WTC11 (cell line): Measurements from ENCODE around the gene TMEM132E. TPM values are rescaled to one million over a fixed set of nuclear protein-coding genes. Genes with fewer than 3 reads are reported as not detected.

Experiments used
- ATAC-seq: fragments of 200-7000 bp; cut with Tn5 transposase; 2 replicates; pipeline ENCODE4 v1.10.0; 2021; ENCODE audit warnings: mild to moderate bottlenecking, moderate library complexity
- CTCF ChIA-PET: fragments of 300-600 bp; sonication (Branson Sonifier 250); formaldehyde crosslinking; loops from one replicate; lab custom pipeline; 2021; ENCODE audit warnings: antibody characterized with exemption; lab: Charles Lee
- POLR2A ChIA-PET: fragments of 350-600 bp; sonication (Branson Sonifier 250); formaldehyde crosslinking; loops from one replicate; lab custom pipeline; 2021; ENCODE audit warnings: antibody characterized with exemption; lab: Charles Lee
- DNase-seq: peaks from one replicate; pipeline ENCODE4 v3.0.0; 2021; ENCODE audit warnings: low spot score
- H3K27ac Mint-ChIP-seq: 2 replicates; pipeline ENCODE4 v1.8.0; 2021; ENCODE audit warnings: mixed read lengths
- H3K27me3 Mint-ChIP-seq: 2 replicates; pipeline ENCODE4 v1.8.0; 2021; ENCODE audit warnings: low read depth, mild to moderate bottlenecking, moderate library complexity, mixed read lengths
- H3K36me3 Mint-ChIP-seq: 2 replicates; pipeline ENCODE4 v1.8.0; 2021; ENCODE audit warnings: mixed read lengths
- H3K4me1 Mint-ChIP-seq: 2 replicates; pipeline ENCODE4 v1.8.0; 2022; ENCODE audit warnings: mixed read lengths
- H3K4me3 Mint-ChIP-seq: 2 replicates; pipeline ENCODE4 v1.8.0; 2021; ENCODE audit warnings: mild to moderate bottlenecking, moderate library complexity, mixed read lengths
- H3K9me3 Mint-ChIP-seq: 2 replicates; pipeline ENCODE4 v1.8.0; 2021; ENCODE audit warnings: mixed read lengths
- CREB1 ChIP-seq: sonication (generic); formaldehyde crosslinking; IDR thresholded peaks from 2 replicates; pipeline ENCODE4 v1.8.0; 2023; ENCODE audit warnings: mild to moderate bottlenecking, missing genetic modification reagents
- E2F4 ChIP-seq: sonication (generic); formaldehyde crosslinking; IDR thresholded peaks from 2 replicates; pipeline ENCODE4 v1.8.1; 2022; ENCODE audit warnings: low read depth, mild to moderate bottlenecking, moderate library complexity, missing genetic modification reagents, borderline replicate concordance
- EMX1 ChIP-seq: fragments of 250-450 bp; sonication (Bioruptor Pico); IDR thresholded peaks from 2 replicates; pipeline ENCODE4 v1.8.0; 2021; ENCODE audit warnings: mild to moderate bottlenecking
- GABPB1 ChIP-seq: sonication (generic); formaldehyde crosslinking; IDR thresholded peaks from 2 replicates; pipeline ENCODE4 v1.8.1; 2023; ENCODE audit warnings: mild to moderate bottlenecking, missing genetic modification reagents
- HMGA2 ChIP-seq: fragments of 250-450 bp; sonication (Bioruptor Pico); IDR thresholded peaks from 2 replicates; pipeline ENCODE4 v1.4.0; 2021; ENCODE audit warnings: mild to moderate bottlenecking, moderate library complexity
- NFE2L1 ChIP-seq: sonication (generic); formaldehyde crosslinking; IDR thresholded peaks from 2 replicates; pipeline ENCODE4 v1.8.1; 2023; ENCODE audit warnings: missing genetic modification reagents
- NR1H2 ChIP-seq: sonication (generic); formaldehyde crosslinking; IDR thresholded peaks from 2 replicates; pipeline ENCODE4 v1.9.0; 2021; ENCODE audit warnings: mild to moderate bottlenecking, moderate library complexity, missing genetic modification reagents
- PRDM15 ChIP-seq: sonication (generic); formaldehyde crosslinking; IDR thresholded peaks from 2 replicates; pipeline ENCODE4 v1.8.0; 2022; ENCODE audit warnings: missing genetic modification reagents
- RELA ChIP-seq: sonication (generic); formaldehyde crosslinking; IDR thresholded peaks from 2 replicates; pipeline ENCODE4 v1.8.1; 2022; ENCODE audit warnings: missing genetic modification reagents, mild to moderate bottlenecking, borderline replicate concordance
- SMAD3 ChIP-seq: sonication (generic); formaldehyde crosslinking; IDR thresholded peaks from 2 replicates; pipeline ENCODE4 v1.8.0; 2022; ENCODE audit warnings: missing genetic modification reagents, mild to moderate bottlenecking, borderline replicate concordance
- SP1 ChIP-seq: sonication (generic); formaldehyde crosslinking; conservative IDR thresholded peaks from 2 replicates; pipeline ENCODE4 v1.8.1; 2022; ENCODE audit warnings: missing genetic modification reagents
- USF2 ChIP-seq: sonication (generic); formaldehyde crosslinking; IDR thresholded peaks from 2 replicates; pipeline ENCODE4 v1.8.1; 2023; ENCODE audit warnings: mild to moderate bottlenecking, missing genetic modification reagents, moderate library complexity
- ZNF423 ChIP-seq: fragments of 250-450 bp; sonication (Bioruptor Pico); IDR thresholded peaks from 2 replicates; pipeline ENCODE4 v2.1.2; 2022; ENCODE audit warnings: mild to moderate bottlenecking, moderate library complexity
- total RNA-seq: library from RNA; stranded (reverse); gene quantifications from 3 replicates; pipeline ENCODE4 v1.2.3, GENCODE V29; 2021
- TF ChIP-seq, protein P1 (sequence below): sonication (generic); formaldehyde crosslinking; IDR thresholded peaks from 2 replicates; pipeline ENCODE4 v1.8.0; 2022; ENCODE audit warnings: mild to moderate bottlenecking, missing genetic modification reagents
- TF ChIP-seq, protein P2 (sequence below): sonication (generic); formaldehyde crosslinking; conservative IDR thresholded peaks from 2 replicates; pipeline ENCODE4 v1.8.1; 2023; ENCODE audit warnings: mild to moderate bottlenecking, low read depth, missing genetic modification reagents, moderate library complexity
- TF ChIP-seq, protein P3 (sequence below): fragments of 250-450 bp; sonication (Bioruptor Pico); IDR thresholded peaks from 2 replicates; pipeline ENCODE4 v2.1.2; 2022; ENCODE audit warnings: mild to moderate bottlenecking, moderate library complexity
- TF ChIP-seq, protein P4 (sequence below): sonication (generic); formaldehyde crosslinking; IDR thresholded peaks from 2 replicates; pipeline ENCODE4 v1.8.1; 2022; ENCODE audit warnings: mild to moderate bottlenecking, missing genetic modification reagents, moderate library complexity, borderline replicate concordance

The TMEM132E gene
- total RNA-seq, 1 experiment from 2014 or later, result 1.2 TPM

- TF ChIP-seq SMAD3, result no peak
- TF ChIP-seq, protein P1, sequence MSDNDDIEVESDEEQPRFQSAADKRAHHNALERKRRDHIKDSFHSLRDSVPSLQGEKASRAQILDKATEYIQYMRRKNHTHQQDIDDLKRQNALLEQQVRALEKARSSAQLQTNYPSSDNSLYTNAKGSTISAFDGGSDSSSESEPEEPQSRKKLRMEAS (CRISPR knock-in tag), result no peak
- TF ChIP-seq GABPB1 (CRISPR knock-in tag), result no peak
- TF ChIP-seq CREB1 (CRISPR knock-in tag), result no peak
Observed at GRCh38 chr17:34673995-34674890, 94.9 kb downstream of the TMEM132E start (continued).

- H3K4me1 Mint-ChIP-seq, result peaks cover 18% of the 10 kb centered on the region
- no peak overlapping the region for H3K4me3 Mint-ChIP-seq
- no peaks in the 10 kb centered on the region; the same call in 1 of the 2 replicates for H3K9me3 Mint-ChIP-seq
- TF ChIP-seq, protein P2, sequence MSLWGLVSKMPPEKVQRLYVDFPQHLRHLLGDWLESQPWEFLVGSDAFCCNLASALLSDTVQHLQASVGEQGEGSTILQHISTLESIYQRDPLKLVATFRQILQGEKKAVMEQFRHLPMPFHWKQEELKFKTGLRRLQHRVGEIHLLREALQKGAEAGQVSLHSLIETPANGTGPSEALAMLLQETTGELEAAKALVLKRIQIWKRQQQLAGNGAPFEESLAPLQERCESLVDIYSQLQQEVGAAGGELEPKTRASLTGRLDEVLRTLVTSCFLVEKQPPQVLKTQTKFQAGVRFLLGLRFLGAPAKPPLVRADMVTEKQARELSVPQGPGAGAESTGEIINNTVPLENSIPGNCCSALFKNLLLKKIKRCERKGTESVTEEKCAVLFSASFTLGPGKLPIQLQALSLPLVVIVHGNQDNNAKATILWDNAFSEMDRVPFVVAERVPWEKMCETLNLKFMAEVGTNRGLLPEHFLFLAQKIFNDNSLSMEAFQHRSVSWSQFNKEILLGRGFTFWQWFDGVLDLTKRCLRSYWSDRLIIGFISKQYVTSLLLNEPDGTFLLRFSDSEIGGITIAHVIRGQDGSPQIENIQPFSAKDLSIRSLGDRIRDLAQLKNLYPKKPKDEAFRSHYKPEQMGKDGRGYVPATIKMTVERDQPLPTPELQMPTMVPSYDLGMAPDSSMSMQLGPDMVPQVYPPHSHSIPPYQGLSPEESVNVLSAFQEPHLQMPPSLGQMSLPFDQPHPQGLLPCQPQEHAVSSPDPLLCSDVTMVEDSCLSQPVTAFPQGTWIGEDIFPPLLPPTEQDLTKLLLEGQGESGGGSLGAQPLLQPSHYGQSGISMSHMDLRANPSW (CRISPR knock-in tag), result no peak
- TF ChIP-seq SP1 (no peak), HMGA2 (CRISPR knock-in tag) (no peak), EMX1 (CRISPR knock-in tag) (no peak), NR1H2 (CRISPR knock-in tag) (no peak), ZNF423 (CRISPR knock-in tag) (no peak), USF2 (CRISPR knock-in tag) (no peak), PRDM15 (no peak), E2F4 (CRISPR knock-in tag) (no peak), NFE2L1 (no peak), RELA (CRISPR knock-in tag) (no peak)
- TF ChIP-seq, protein P3, sequence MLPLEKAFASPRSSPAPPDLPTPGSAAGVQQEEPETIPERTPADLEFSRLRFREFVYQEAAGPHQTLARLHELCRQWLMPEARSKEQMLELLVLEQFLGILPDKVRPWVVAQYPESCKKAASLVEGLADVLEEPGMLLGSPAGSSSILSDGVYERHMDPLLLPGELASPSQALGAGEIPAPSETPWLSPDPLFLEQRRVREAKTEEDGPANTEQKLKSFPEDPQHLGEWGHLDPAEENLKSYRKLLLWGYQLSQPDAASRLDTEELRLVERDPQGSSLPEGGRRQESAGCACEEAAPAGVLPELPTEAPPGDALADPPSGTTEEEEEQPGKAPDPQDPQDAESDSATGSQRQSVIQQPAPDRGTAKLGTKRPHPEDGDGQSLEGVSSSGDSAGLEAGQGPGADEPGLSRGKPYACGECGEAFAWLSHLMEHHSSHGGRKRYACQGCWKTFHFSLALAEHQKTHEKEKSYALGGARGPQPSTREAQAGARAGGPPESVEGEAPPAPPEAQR, result no peak
- TF ChIP-seq, protein P4, sequence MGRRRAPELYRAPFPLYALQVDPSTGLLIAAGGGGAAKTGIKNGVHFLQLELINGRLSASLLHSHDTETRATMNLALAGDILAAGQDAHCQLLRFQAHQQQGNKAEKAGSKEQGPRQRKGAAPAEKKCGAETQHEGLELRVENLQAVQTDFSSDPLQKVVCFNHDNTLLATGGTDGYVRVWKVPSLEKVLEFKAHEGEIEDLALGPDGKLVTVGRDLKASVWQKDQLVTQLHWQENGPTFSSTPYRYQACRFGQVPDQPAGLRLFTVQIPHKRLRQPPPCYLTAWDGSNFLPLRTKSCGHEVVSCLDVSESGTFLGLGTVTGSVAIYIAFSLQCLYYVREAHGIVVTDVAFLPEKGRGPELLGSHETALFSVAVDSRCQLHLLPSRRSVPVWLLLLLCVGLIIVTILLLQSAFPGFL, result no peak
- POLR2A ChIA-PET, result no interaction called here
- ATAC-seq (no peak), DNase-seq (no peak)
- no peak overlapping the region for H3K27ac Mint-ChIP-seq
- CTCF ChIA-PET, result interaction anchor here (0.6 to 2.7 kb wide), 4 partner anchors 11 to 177 kb away, joined by 3 to 9 read pairs (median 3); no protein-coding TSS in a partner anchor
- H3K36me3 Mint-ChIP-seq, result no peaks in the 10 kb centered on the region
- peaks cover 5% of the 10 kb centered on the region; the same call in 1 of the 2 replicates for H3K27me3 Mint-ChIP-seq
Observed at GRCh38 chr17:34675143-34675542, 95.8 kb downstream of the TMEM132E start.
